HG02884 (cell line): ENCODE results near the gene SORBS1.
"Not testable (repeated sequence)": the region's sequence is repeated elsewhere in the genome, so short reads cannot be mapped to it uniquely, and the experiment has no call there.

ENCODE experiments used
- ATAC-seq: cut with Tn5 transposase; IDR thresholded peaks from one replicate; pipeline ENCODE4 v1.9.1; 2021; ENCODE audit warnings: mild to moderate bottlenecking, moderate library complexity; ENCODE audit not compliant: unreplicated experiment

Gene SORBS1

GRCh38 chr10:95356190-95356955 lies 204.8 kb downstream of the SORBS1 start:
- ATAC-seq = no peak

GRCh38 chr10:95355301-95355700 lies 205.9 kb downstream of the SORBS1 start:
- no peak for ATAC-seq

- ATAC-seq = no peak
These were observed 207.1 kb downstream of the SORBS1 start for GRCh38 chr10:95354110-95354509.

- peak; percentile 53 for ATAC-seq
These were observed 208.0 kb downstream of the SORBS1 start for GRCh38 chr10:95353123-95353522.

GRCh38 chr10:95352684-95353083 lies 208.5 kb downstream of the SORBS1 start:
- peak; percentile 51 for ATAC-seq

- no peak for ATAC-seq
These were observed 210.3 kb downstream of the SORBS1 start for GRCh38 chr10:95350830-95351228.

- ATAC-seq = no peak
These were observed 210.8 kb downstream of the SORBS1 start for GRCh38 chr10:95350219-95350829.

GRCh38 chr10:95347402-95347766 lies 213.8 kb downstream of the SORBS1 start:
- ATAC-seq = not testable (repeated sequence)

- ATAC-seq = no peak
These were observed 214.3 kb downstream of the SORBS1 start for GRCh38 chr10:95346715-95347401.

GRCh38 chr10:95343573-95343972 lies 217.6 kb downstream of the SORBS1 start:
- ATAC-seq = no peak

- ATAC-seq = no peak
These were observed 219.4 kb downstream of the SORBS1 start for GRCh38 chr10:95341716-95342130.

- no peak for ATAC-seq
These were observed 221.3 kb downstream of the SORBS1 start for GRCh38 chr10:95339863-95340262.

- no peak for ATAC-seq
These were observed 223.6 kb downstream of the SORBS1 start for GRCh38 chr10:95337423-95338160.

- ATAC-seq = no peak
These were observed 224.5 kb downstream of the SORBS1 start for GRCh38 chr10:95336702-95337101.

GRCh38 chr10:95335933-95336699 lies 225.1 kb downstream of the SORBS1 start:
- ATAC-seq = no peak

GRCh38 chr10:95334805-95335144 lies 226.4 kb downstream of the SORBS1 start:
- ATAC-seq = no peak

- ATAC-seq = no peak
These were observed 227.0 kb downstream of the SORBS1 start for GRCh38 chr10:95333997-95334804.

GRCh38 chr10:95332666-95333249 lies 228.4 kb downstream of the SORBS1 start:
- ATAC-seq = no peak

GRCh38 chr10:95331596-95332130 lies 229.5 kb downstream of the SORBS1 start:
- no peak for ATAC-seq
